SK-N-SH (cell line): ENCODE data around the gene SULF2.

ENCODE experiments used
- POLR2AphosphoS5 ChIP-seq: IDR thresholded peaks from 2 replicates; pipeline ENCODE4 v1.6.1; 2012; ENCODE audit warnings: low read depth, low read length
- RCOR1 ChIP-seq: fragments of 150-350 bp; IDR thresholded peaks from 2 replicates; pipeline ENCODE4 v1.6.1; 2017; ENCODE audit warnings: antibody characterized with exemption, low read length
- REST ChIP-seq: IDR thresholded peaks from 2 replicates; pipeline ENCODE4 v1.6.1; 2012; ENCODE audit warnings: mild to moderate bottlenecking, low read depth, low read length, moderate library complexity
- RFX5 ChIP-seq: IDR thresholded peaks from 2 replicates; pipeline ENCODE4 v1.6.1; 2012; ENCODE audit warnings: mild to moderate bottlenecking, improper control_type of control experiment, low read length
- TEAD4 ChIP-seq: IDR thresholded peaks from 2 replicates; pipeline ENCODE4 v1.4.0; 2012; ENCODE audit warnings: mild to moderate bottlenecking, borderline replicate concordance; ENCODE audit not compliant: insufficient read depth
- USF1 ChIP-seq: IDR thresholded peaks from 2 replicates; pipeline ENCODE4 v1.4.0; 2012; ENCODE audit warnings: low read depth, borderline replicate concordance
- YY1 ChIP-seq: IDR thresholded peaks from 2 replicates; pipeline ENCODE4 v1.4.0; 2012; ENCODE audit warnings: low read depth, mild to moderate bottlenecking

- TF ChIP-seq YY1, result no peak
- no peak for TF ChIP-seq USF1
- no peak for TF ChIP-seq RCOR1
- TF ChIP-seq POLR2AphosphoS5, result no peak
- no peak for TF ChIP-seq REST
- TF ChIP-seq TEAD4, result no peak
- TF ChIP-seq RFX5, result no peak
These were observed 129.0 kb downstream of the SULF2 start for GRCh38 chr20:47656318-47656717.
